Measurements from ENCODE around the gene NRXN2.

DNA sequence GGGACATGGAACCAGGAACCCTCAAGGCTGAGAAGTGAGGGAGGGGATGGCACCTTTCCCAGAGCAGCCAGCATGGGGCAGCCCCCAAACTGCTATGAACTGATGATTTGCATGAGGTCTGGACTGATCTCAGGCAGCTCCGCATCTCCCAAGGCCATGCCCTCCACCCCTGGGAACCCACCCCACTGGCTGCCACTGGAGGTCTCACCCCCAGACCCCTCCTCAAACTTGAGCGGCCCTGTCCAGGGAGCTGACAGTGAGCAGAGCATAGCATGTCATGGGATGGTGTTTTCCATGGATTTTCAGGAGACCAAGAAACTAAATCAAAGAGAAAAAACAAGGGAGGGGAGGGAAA is 46.8 kb downstream of the NRXN2 start:
- TF ChIP-seq, protein P1, sequence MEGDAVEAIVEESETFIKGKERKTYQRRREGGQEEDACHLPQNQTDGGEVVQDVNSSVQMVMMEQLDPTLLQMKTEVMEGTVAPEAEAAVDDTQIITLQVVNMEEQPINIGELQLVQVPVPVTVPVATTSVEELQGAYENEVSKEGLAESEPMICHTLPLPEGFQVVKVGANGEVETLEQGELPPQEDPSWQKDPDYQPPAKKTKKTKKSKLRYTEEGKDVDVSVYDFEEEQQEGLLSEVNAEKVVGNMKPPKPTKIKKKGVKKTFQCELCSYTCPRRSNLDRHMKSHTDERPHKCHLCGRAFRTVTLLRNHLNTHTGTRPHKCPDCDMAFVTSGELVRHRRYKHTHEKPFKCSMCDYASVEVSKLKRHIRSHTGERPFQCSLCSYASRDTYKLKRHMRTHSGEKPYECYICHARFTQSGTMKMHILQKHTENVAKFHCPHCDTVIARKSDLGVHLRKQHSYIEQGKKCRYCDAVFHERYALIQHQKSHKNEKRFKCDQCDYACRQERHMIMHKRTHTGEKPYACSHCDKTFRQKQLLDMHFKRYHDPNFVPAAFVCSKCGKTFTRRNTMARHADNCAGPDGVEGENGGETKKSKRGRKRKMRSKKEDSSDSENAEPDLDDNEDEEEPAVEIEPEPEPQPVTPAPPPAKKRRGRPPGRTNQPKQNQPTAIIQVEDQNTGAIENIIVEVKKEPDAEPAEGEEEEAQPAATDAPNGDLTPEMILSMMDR (IDR thresholded peaks at IDR 0.05), result no peak
- no peak for TF ChIP-seq POLR2A (IDR thresholded peaks at IDR 0.05)

Data from heart left ventricle (tissue), 13 donors.